Measurements from ENCODE around the gene WWOX. TPM values are rescaled to one million over a fixed set of nuclear protein-coding genes. Genes with fewer than 3 reads are reported as not detected.

The WWOX gene
- total and polyA plus RNA-seq, 2 of the 4 experiments (the other 2 are of a cell fraction) = 2.7 to 5.4 TPM

DNA sequence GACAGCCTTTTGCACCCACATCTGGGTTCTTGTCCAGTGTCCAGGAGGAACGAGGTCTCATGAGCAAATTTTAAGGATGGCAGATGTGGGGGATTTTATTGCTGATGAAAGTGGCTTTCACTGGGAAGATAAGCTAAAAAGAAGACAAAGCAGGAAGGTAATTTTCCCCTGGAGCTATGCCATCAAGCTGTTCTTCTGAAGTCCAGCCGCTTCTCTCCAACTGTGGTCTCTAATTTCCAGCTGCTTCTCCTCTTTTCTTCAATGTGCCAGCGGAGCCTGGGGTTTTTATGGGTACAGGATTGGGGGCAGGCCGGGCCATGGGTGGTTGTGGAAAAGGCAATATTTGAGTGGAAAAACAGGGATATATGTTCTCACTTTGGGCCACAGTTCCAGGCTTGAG, 430.8 kb downstream of the WWOX start:
- H3K56ac ChIP-seq (ENCODE audit: extremely low read depth, insufficient read depth, low read length) = no peak overlapping the region
- no peak overlapping the region for H3K14ac ChIP-seq (replicated peaks; ENCODE audit: low read depth, low read length)
- no peak for DNase-seq
- ChIA-PET POLR2A (ENCODE audit: unreplicated experiment) (no interaction called here), CTCF (no interaction called here)
- H2AK9ac ChIP-seq (replicated peaks; ENCODE audit: low read depth, low read length, poor library complexity) = no peak overlapping the region
- no peaks in the 10 kb centered on the region for H3K9me1 ChIP-seq (ENCODE audit: insufficient read depth, low read length)
- no peak overlapping the region for H4K8ac ChIP-seq (ENCODE audit: low read depth in 2 of 2, low read length in 2 of 2)
- no peak overlapping the region for H2BK20ac ChIP-seq (ENCODE audit: low read depth, low read length)
- H3K27ac ChIP-seq (ENCODE audit: insufficient read depth, low read length) = no peak overlapping the region
- H3K9ac ChIP-seq (ENCODE audit: low read depth, low read length) = no peak overlapping the region
- no peak overlapping the region for H4K5ac ChIP-seq (ENCODE audit: low read depth, low read length)
- WGBS, 2 experiments (ENCODE audit: extremely low coverage in 2 of 2, insufficient read length in 1 of 2) = no CpG with 5 or more reads among the region's 4 CpGs
- H2AFZ ChIP-seq (replicated peaks; ENCODE audit: low read length, poor library complexity) = no peak overlapping the region
- in situ Hi-C loops (cut with MboI; ENCODE audit: low sequenced_read_pairs) (no loop called here), intact Hi-C loops (cut with micrococcal nuclease) (no loop called here), dilution Hi-C loops (cut with HindIII; ENCODE audit: low sequenced_read_pairs, unreplicated experiment) (no loop called here)
- no peaks in the 10 kb centered on the region for H3K79me1 ChIP-seq (ENCODE audit: low read depth in 1 of 2, low read length in 2 of 2)
- H3K4ac ChIP-seq (ENCODE audit: low read depth, low read length) = no peak overlapping the region
- no peak overlapping the region for H2BK120ac ChIP-seq (ENCODE audit: low read depth, low read length)
- no peaks in the 10 kb centered on the region for H3K4me1 ChIP-seq (ENCODE audit: control insufficient read depth, insufficient read depth, low read length)
- no peak overlapping the region for H3K4me3 ChIP-seq (ENCODE audit: insufficient read depth, low read depth, low read length)
- H3K4me2 ChIP-seq (ENCODE audit: low read depth, low read length) = no peak overlapping the region
- no peak overlapping the region for H2BK5ac ChIP-seq (ENCODE audit: low read depth, low read length, poor library complexity, severe bottlenecking)
- H3K18ac ChIP-seq (ENCODE audit: low read depth, low read length) = no peak overlapping the region
- H3K36me3 ChIP-seq (ENCODE audit: control insufficient read depth, insufficient read depth, low read length) = no peaks in the 10 kb centered on the region
- no peak overlapping the region for H3K23ac ChIP-seq (ENCODE audit: low read depth, low read length)
- H2AK5ac ChIP-seq (ENCODE audit: low read depth, low read length) = no peak overlapping the region
- BruUV-seq (replicated peaks) = no TSS peak
- H4K91ac ChIP-seq (ENCODE audit: insufficient read depth, low read depth, low read length) = no peak overlapping the region
- H3K27me3 ChIP-seq (ENCODE audit: control insufficient read depth, insufficient read depth, low read length) = no peaks in the 10 kb centered on the region
- TF ChIP-seq, protein P1, sequence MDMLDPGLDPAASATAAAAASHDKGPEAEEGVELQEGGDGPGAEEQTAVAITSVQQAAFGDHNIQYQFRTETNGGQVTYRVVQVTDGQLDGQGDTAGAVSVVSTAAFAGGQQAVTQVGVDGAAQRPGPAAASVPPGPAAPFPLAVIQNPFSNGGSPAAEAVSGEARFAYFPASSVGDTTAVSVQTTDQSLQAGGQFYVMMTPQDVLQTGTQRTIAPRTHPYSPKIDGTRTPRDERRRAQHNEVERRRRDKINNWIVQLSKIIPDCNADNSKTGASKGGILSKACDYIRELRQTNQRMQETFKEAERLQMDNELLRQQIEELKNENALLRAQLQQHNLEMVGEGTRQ (IDR thresholded peaks at IDR 0.05; ENCODE audit: low read depth, low read length) = no peak
- no peak for TF ChIP-seq MXI1 (IDR thresholded peaks at IDR 0.05; ENCODE audit: borderline replicate concordance, low read depth, low read length)
- TF ChIP-seq, protein P2, sequence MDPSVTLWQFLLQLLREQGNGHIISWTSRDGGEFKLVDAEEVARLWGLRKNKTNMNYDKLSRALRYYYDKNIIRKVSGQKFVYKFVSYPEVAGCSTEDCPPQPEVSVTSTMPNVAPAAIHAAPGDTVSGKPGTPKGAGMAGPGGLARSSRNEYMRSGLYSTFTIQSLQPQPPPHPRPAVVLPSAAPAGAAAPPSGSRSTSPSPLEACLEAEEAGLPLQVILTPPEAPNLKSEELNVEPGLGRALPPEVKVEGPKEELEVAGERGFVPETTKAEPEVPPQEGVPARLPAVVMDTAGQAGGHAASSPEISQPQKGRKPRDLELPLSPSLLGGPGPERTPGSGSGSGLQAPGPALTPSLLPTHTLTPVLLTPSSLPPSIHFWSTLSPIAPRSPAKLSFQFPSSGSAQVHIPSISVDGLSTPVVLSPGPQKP (IDR thresholded peaks at IDR 0.05; ENCODE audit: borderline replicate concordance, low read depth, low read length) = no peak
- no peak for TF ChIP-seq SMC3 (IDR thresholded peaks at IDR 0.05; ENCODE audit: low read depth, low read length)
- TF ChIP-seq NFE2L2 (IDR thresholded peaks at IDR 0.05; ENCODE audit: low read depth, low read length) = no peak
- no peak for TF ChIP-seq RFX5 (IDR thresholded peaks at IDR 0.05; ENCODE audit: low read depth, low read length)
- TF ChIP-seq FOS (IDR thresholded peaks at IDR 0.05; ENCODE audit: low read depth, low read length) = no peak
- no peak for TF ChIP-seq BHLHE40 (IDR thresholded peaks at IDR 0.05; ENCODE audit: low read depth, low read length)
- TF ChIP-seq CEBPB (IDR thresholded peaks at IDR 0.05; ENCODE audit: low read depth, low read length) = no peak
- TF ChIP-seq POLR2A (IDR thresholded peaks at IDR 0.05; ENCODE audit: low read depth, low read length) = no peak
- TF ChIP-seq MAZ (IDR thresholded peaks at IDR 0.05; ENCODE audit: borderline replicate concordance, low read depth, low read length) = no peak
- TF ChIP-seq RCOR1 (IDR thresholded peaks at IDR 0.05; ENCODE audit: insufficient replicate concordance, low read length) = no peak
- TF ChIP-seq MAFK (IDR thresholded peaks at IDR 0.05; ENCODE audit: low read depth, low read length) = no peak
- TF ChIP-seq RAD21 (IDR thresholded peaks at IDR 0.05; ENCODE audit: low read length) = no peak
- no peak for TF ChIP-seq CHD1 (IDR thresholded peaks at IDR 0.05; ENCODE audit: low read depth, low read length)
- TF ChIP-seq, protein P3, sequence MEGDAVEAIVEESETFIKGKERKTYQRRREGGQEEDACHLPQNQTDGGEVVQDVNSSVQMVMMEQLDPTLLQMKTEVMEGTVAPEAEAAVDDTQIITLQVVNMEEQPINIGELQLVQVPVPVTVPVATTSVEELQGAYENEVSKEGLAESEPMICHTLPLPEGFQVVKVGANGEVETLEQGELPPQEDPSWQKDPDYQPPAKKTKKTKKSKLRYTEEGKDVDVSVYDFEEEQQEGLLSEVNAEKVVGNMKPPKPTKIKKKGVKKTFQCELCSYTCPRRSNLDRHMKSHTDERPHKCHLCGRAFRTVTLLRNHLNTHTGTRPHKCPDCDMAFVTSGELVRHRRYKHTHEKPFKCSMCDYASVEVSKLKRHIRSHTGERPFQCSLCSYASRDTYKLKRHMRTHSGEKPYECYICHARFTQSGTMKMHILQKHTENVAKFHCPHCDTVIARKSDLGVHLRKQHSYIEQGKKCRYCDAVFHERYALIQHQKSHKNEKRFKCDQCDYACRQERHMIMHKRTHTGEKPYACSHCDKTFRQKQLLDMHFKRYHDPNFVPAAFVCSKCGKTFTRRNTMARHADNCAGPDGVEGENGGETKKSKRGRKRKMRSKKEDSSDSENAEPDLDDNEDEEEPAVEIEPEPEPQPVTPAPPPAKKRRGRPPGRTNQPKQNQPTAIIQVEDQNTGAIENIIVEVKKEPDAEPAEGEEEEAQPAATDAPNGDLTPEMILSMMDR (conservative IDR thresholded peaks at IDR 0.05; ENCODE audit: low read depth, low read length) = no peak
- H3K9me3 ChIP-seq (ENCODE audit: control insufficient read depth, insufficient read depth, low read length) = peaks cover 18% of the 10 kb centered on the region
- no peaks in the 10 kb centered on the region for H4K20me1 ChIP-seq (ENCODE audit: insufficient read depth, low read length)
- no peak overlapping the region for H2BK15ac ChIP-seq (ENCODE audit: low read depth, low read length)
- no peak for ATAC-seq (ENCODE audit: low read depth)
